Measurements from ENCODE around the gene CSTF3.

Gene CSTF3

DNA sequence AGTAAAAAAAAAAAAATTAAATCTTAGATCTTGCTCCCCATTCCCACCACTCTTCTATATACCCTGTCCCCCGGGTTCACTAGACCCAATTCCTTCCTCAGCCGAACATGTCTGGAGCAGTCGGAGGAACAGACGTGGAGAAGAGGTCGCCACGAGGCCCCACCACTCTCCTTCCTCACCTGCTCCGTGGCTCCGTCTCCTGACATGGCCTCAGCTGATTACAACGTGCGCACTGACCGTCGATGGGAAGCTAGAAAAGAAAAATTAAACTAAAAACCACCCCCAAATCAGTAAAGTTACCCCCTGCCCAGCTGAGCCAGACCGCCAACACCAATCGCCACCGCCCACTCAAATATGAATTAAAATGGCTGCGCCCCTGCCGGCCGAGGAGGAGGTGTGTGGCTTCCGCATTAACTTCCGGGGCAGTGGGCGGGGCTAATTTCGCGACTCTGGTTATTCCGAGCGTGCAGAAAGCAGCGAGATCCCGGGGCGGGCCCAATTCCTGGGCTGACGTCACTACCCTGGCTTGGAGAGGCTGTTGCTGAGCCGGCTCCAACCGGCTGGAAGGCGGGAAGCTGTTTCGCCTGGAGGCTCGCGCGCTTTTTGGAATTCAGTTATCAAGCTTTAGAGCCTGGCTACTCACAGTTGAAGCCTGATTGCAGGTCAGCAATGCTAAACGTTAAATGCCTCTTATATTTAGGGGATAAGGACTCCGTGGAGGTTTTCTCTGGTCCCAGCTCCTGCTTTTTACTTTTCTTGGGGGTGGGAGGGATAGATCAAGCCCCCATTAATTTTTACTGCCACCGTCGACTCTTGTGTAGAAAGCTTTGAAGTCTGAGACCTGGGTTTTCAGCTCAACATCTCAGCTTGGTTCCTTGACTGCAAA is at the start of gene CSTF3:
CSTF3 (minus strand) TSS at position 361 of the 886 bp plus-strand sequence; CDS start at position 206, 155 bp downstream.
- peak; percentile 96 for DNase-seq (ENCODE audit: low read depth)
- no peak for TF ChIP-seq CTCF (IDR thresholded peaks at IDR 0.05; ENCODE audit: control insufficient read depth, extremely low read depth, insufficient read depth)
- peak within 1 kb of the TSS; percentile 100 for H3K4me3 ChIP-seq (ENCODE audit: low read depth, low read length)

- no peak overlapping the region for H3K4me3 ChIP-seq (ENCODE audit: low read depth, low read length)
- no peak for TF ChIP-seq CTCF (IDR thresholded peaks at IDR 0.05; ENCODE audit: control insufficient read depth, extremely low read depth, insufficient read depth)
- no peak for DNase-seq (ENCODE audit: low read depth)
These were observed 46.9 kb upstream of the CSTF3 start for GRCh38 chr11:33208150-33208549.

DNA sequence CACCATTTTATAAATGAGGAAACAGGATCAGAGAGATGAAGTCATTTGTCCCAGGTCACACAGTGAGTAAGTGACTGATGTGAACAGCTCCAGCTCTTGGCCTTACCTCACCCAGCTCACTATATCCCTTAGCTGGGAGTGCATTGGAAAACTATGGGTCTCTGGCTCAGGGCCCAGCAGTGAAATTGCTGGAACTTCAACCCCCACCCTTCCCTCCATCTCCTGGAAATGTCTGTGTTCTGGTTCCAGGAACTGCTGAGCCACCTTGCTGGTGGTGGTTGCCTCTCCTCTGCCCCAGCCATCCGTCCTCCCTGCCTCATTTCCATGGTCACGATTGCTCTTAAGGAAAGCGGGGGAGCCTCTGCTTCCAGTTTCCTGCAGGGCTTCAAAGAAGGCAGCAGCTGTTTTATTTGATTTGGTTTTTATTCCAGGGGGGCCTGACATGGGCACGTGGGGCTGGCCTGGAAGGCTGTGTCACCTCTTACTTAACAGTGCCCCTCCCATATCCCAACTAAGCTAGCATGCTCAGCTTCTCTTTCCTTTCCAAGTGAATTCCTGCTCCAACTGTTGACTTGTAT is 46.2 kb upstream of the CSTF3 start:
- DNase-seq (ENCODE audit: low read depth): no peak
- no peak overlapping the region for H3K4me3 ChIP-seq (ENCODE audit: low read depth, low read length)
- TF ChIP-seq CTCF (IDR thresholded peaks at IDR 0.05; ENCODE audit: control insufficient read depth, extremely low read depth, insufficient read depth): no peak

DNA sequence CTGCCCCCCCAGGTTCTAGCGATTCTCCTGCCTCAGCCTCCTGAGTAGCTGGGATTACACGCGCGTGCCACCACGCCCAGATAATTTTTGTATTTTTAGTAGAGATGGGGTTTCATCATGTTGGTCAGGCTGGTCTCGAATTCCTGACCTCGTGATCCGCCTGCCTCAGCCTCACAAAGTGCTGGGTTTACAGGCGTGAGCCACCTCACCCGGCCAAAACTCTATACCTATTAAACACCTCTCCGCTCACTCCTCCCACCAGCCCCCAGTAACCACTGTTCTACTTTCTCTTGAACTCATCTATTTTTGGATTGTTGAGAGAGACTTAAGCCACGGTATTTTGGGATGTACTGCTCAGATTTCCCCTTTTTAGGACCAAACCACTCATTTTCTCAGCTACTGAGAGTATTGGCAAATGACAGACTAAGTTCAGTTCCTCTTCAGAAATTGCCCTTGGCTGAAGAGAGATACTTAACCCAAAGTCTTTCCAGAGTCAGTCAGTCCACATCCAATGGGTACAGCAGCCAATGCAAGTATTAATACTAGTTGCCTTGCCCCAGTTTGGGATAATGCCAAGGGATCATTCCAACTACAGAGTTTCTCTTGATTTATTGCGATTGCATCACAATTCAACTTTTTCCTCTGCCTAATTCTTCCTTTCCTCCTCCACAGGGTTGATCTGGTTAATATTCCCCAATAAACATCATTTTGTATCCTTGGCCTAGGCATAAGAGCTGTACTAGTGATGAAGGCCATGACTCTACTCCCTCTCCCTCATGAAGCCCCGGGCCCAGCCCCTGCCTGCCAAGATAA is 36.8 kb upstream of the CSTF3 start:
- DNase-seq (ENCODE audit: low read depth): no peak
- H3K4me3 ChIP-seq (ENCODE audit: low read depth, low read length): no peak overlapping the region
- no peak for TF ChIP-seq CTCF (IDR thresholded peaks at IDR 0.05; ENCODE audit: control insufficient read depth, extremely low read depth, insufficient read depth)

- no peak for DNase-seq (ENCODE audit: low read depth)
These were observed 34.3 kb upstream of the CSTF3 start for GRCh38 chr11:33195462-33196173.

More at GRCh38 chr11:33195462-33196173, 34.3 kb upstream of the CSTF3 start:
- no peak overlapping the region for H3K4me3 ChIP-seq (ENCODE audit: low read depth, low read length)
- no peak for TF ChIP-seq CTCF (IDR thresholded peaks at IDR 0.05; ENCODE audit: control insufficient read depth, extremely low read depth, insufficient read depth)
